Kidney glomerular epithelial cell (primary cell): ENCODE measurements around the gene PTPRN2.

Source experiments
- DNase-seq: peaks from one replicate; lab custom pipeline; 2025; lab: John Stamatoyannopoulos, UW

Gene PTPRN2

GRCh38 chr7:157644946-157645345 lies 942.7 kb downstream of the PTPRN2 start:
- no peak for DNase-seq

- DNase-seq: no peak
Observed at GRCh38 chr7:157643525-157643970, 944.1 kb downstream of the PTPRN2 start.

- no peak for DNase-seq
Observed at GRCh38 chr7:157641866-157642265, 945.8 kb downstream of the PTPRN2 start.

GRCh38 chr7:157640144-157640543 lies 947.5 kb downstream of the PTPRN2 start:
- DNase-seq: no peak

- no peak for DNase-seq
Observed at GRCh38 chr7:157638563-157638962, 949.1 kb downstream of the PTPRN2 start.

- DNase-seq: no peak
Observed at GRCh38 chr7:157637216-157637949, 950.2 kb downstream of the PTPRN2 start.

GRCh38 chr7:157635669-157636068 lies 952.0 kb downstream of the PTPRN2 start:
- no peak for DNase-seq

- DNase-seq: no peak
Observed at GRCh38 chr7:157635148-157635500, 952.5 kb downstream of the PTPRN2 start.

- DNase-seq: no peak
Observed at GRCh38 chr7:157634401-157635147, 953.0 kb downstream of the PTPRN2 start.

- no peak for DNase-seq
Observed at GRCh38 chr7:157633465-157634185, 954.0 kb downstream of the PTPRN2 start.

- no peak for DNase-seq
Observed at GRCh38 chr7:157630301-157630853, 957.2 kb downstream of the PTPRN2 start.

- DNase-seq: no peak
Observed at GRCh38 chr7:157628456-157628855, 959.2 kb downstream of the PTPRN2 start.

- no peak for DNase-seq
Observed at GRCh38 chr7:157627646-157628045, 960.0 kb downstream of the PTPRN2 start.

GRCh38 chr7:157627033-157627432 lies 960.6 kb downstream of the PTPRN2 start:
- no peak for DNase-seq

- no peak for DNase-seq
Observed at GRCh38 chr7:157625973-157626742, 961.5 kb downstream of the PTPRN2 start.

GRCh38 chr7:157623556-157623955 lies 964.1 kb downstream of the PTPRN2 start:
- DNase-seq: no peak

GRCh38 chr7:157622408-157623205 lies 965.0 kb downstream of the PTPRN2 start:
- no peak for DNase-seq

GRCh38 chr7:157622000-157622399 lies 965.6 kb downstream of the PTPRN2 start:
- no peak for DNase-seq

- no peak for DNase-seq
Observed at GRCh38 chr7:157621131-157621681, 966.4 kb downstream of the PTPRN2 start.

- DNase-seq: no peak
Observed at GRCh38 chr7:157620616-157621015, 967.0 kb downstream of the PTPRN2 start.
